Measurements from ENCODE around the gene ANKRD12. TPM values are rescaled to one million over a fixed set of nuclear protein-coding genes. Genes with fewer than 3 reads are reported as not detected.

ANKRD12 gene
- total and polyA plus RNA-seq, 2 donors (not counting 1 experiment from before 2014, with no cell fraction given) = 8.0 to 183 TPM

DNA sequence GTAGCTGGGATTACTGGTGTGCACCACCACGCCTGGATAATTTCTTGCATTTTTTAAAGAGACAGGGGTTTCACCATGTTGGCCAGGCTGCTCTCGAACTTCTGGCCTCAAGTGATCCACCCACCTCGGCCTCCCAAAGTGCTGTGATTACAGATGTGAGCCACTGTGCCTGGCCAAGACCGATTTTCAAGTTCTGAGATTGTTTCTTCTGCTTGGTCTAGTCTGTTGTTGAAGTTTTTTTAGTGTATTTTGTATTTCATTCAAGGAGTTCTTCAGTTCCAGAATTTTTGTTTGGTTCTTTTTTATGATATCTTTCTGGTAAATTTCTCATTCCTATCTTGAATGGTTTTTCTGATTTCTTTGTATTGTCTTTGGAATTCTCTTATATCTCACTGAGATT is 96.4 kb downstream of the ANKRD12 start:
- 98% methylated on average over 4 of the region's 4 CpGs for WGBS (ENCODE audit: insufficient coverage)
- H3K9ac ChIP-seq (ENCODE audit: low read length) = no peak overlapping the region
- Mint-ChIP-seq H3K27ac (no peak overlapping the region), H3K4me3 (no peak overlapping the region), H3K9me3 (ENCODE audit: insufficient read depth) (peaks cover 12% of the 10 kb centered on the region), H3K4me1 (peaks cover 8% of the 10 kb centered on the region), H3K27me3 (no peaks in the 10 kb centered on the region)
- ATAC-seq (ENCODE audit: low read depth) (no peak), DNase-seq (no peak)
- TF ChIP-seq EZH2 (IDR thresholded peaks at IDR 0.05; ENCODE audit: borderline replicate concordance, insufficient read depth, low read depth, low read length, poor library complexity, severe bottlenecking) = no peak
- TF ChIP-seq, protein P1, sequence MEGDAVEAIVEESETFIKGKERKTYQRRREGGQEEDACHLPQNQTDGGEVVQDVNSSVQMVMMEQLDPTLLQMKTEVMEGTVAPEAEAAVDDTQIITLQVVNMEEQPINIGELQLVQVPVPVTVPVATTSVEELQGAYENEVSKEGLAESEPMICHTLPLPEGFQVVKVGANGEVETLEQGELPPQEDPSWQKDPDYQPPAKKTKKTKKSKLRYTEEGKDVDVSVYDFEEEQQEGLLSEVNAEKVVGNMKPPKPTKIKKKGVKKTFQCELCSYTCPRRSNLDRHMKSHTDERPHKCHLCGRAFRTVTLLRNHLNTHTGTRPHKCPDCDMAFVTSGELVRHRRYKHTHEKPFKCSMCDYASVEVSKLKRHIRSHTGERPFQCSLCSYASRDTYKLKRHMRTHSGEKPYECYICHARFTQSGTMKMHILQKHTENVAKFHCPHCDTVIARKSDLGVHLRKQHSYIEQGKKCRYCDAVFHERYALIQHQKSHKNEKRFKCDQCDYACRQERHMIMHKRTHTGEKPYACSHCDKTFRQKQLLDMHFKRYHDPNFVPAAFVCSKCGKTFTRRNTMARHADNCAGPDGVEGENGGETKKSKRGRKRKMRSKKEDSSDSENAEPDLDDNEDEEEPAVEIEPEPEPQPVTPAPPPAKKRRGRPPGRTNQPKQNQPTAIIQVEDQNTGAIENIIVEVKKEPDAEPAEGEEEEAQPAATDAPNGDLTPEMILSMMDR (IDR thresholded peaks at IDR 0.05) = no peak
- H3K4me3 ChIP-seq (ENCODE audit: control extremely low read depth in 1 of 5, extremely low read depth in 1 of 5, insufficient read depth in 1 of 5, low read depth in 2 of 5, low read length in 4 of 5) = no peak overlapping the region
- H3K36me3 ChIP-seq (replicated peaks in 1 of 2; ENCODE audit: control extremely low read depth in 1 of 2, control insufficient read depth in 1 of 2, extremely low read depth in 1 of 2, insufficient read depth in 2 of 2, low read length in 1 of 2) = peaks cover 1 to 59% of the 10 kb centered on the region in 2 experiments
- H3K27ac ChIP-seq (ENCODE audit: low read length in 2 of 2) = no peak overlapping the region
- peaks cover 1 to 19% (median 11%) of the 10 kb centered on the region in 3 donors for H3K9me3 ChIP-seq (ENCODE audit: control extremely low read depth in 1 of 3, control insufficient read depth in 2 of 3, insufficient read depth in 1 of 3, low read length in 2 of 3)
- H2AFZ ChIP-seq (ENCODE audit: insufficient read depth, low read depth, low read length, poor library complexity, severe bottlenecking) = no peak overlapping the region
- peaks cover 40% of the 10 kb centered on the region for H4K20me1 ChIP-seq (ENCODE audit: control insufficient read depth, insufficient read depth, low read length, poor library complexity, severe bottlenecking)
- intact Hi-C loops (cut with micrococcal nuclease) = no loop called here
- no peaks in the 10 kb centered on the region for H3K27me3 ChIP-seq (replicated peaks in 1 of 4; ENCODE audit: control extremely low read depth in 1 of 4, control insufficient read depth in 3 of 4, insufficient read depth in 4 of 4, low read length in 3 of 4)
- ChIA-PET CTCF (no interaction called here), POLR2A (no interaction called here)
- no peak overlapping the region for H3K4me2 ChIP-seq (replicated peaks; ENCODE audit: low read depth, low read length, poor library complexity, severe bottlenecking)
- H3K4me1 ChIP-seq (ENCODE audit: control insufficient read depth in 2 of 2, insufficient read depth in 2 of 2, low read length in 2 of 2) = no peaks in the 10 kb centered on the region
- peaks cover 14% of the 10 kb centered on the region for H3K79me2 ChIP-seq (ENCODE audit: control insufficient read depth, insufficient read depth, low read length)

DNA sequence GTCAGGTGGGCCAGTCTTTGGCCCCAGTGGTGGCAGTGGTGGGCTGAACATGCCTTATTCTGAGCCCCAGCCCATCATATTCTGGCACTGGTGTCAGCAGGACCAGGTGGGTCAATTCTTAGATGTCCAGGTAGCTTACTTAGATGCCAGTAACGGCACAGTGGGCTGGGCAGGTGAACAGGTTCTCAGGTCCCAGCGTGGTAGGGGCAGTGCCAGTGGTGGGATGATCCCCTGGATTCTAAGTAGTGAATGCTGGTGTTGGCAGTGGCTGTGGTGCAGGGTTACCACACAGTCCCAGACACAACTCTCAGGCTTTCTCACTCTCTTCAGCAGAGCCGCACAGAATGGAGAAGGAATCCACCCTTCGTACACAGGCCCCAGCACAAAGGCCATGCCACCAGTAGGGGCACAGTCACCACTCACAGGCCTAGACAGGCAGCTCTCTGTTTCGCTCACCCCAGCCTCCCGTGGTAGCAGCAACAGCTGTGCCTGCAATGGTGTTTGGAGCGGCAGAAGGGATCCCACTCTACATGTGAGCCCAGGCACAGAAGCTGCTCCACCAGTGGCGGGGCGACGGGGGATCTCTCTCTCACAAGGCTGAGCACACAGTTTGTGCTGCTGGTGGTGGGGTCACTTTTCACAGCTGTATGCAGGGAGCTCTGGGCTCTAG is 97.3 kb downstream of the ANKRD12 start:
- ChIA-PET POLR2A (no interaction called here), CTCF (no interaction called here)
- H3K36me3 ChIP-seq (replicated peaks in 1 of 2; ENCODE audit: control extremely low read depth in 1 of 2, control insufficient read depth in 1 of 2, extremely low read depth in 1 of 2, insufficient read depth in 2 of 2, low read length in 1 of 2) = peaks cover 1 to 66% of the 10 kb centered on the region in 2 experiments
- no peak for ATAC-seq (ENCODE audit: low read depth)
- no peak overlapping the region for H3K4me2 ChIP-seq (replicated peaks; ENCODE audit: low read depth, low read length, poor library complexity, severe bottlenecking)
- no peak overlapping the region for H3K27ac ChIP-seq (ENCODE audit: low read length in 2 of 2)
- H3K27me3 Mint-ChIP-seq = no peaks in the 10 kb centered on the region
- H3K4me1 ChIP-seq (ENCODE audit: control insufficient read depth in 2 of 2, insufficient read depth in 2 of 2, low read length in 2 of 2) = no peaks in the 10 kb centered on the region
- H3K9me3 ChIP-seq (ENCODE audit: control extremely low read depth in 1 of 3, control insufficient read depth in 2 of 3, insufficient read depth in 1 of 3, low read length in 2 of 3) = peaks cover 1 to 19% (median 11%) of the 10 kb centered on the region in 3 donors
- no peak overlapping the region for H2AFZ ChIP-seq (ENCODE audit: insufficient read depth, low read depth, low read length, poor library complexity, severe bottlenecking)
- TF ChIP-seq, protein P1 (IDR thresholded peaks at IDR 0.05) = no peak
- TF ChIP-seq EZH2 (IDR thresholded peaks at IDR 0.05; ENCODE audit: borderline replicate concordance, insufficient read depth, low read depth, low read length, poor library complexity, severe bottlenecking) = no peak
- intact Hi-C loops (cut with micrococcal nuclease) = no loop called here
- H3K9me3 Mint-ChIP-seq (ENCODE audit: insufficient read depth) = peaks cover 12% of the 10 kb centered on the region
- H3K27me3 ChIP-seq (replicated peaks in 1 of 4; ENCODE audit: control extremely low read depth in 1 of 4, control insufficient read depth in 3 of 4, insufficient read depth in 4 of 4, low read length in 3 of 4) = no peaks in the 10 kb centered on the region
- no peak for DNase-seq
- WGBS (ENCODE audit: insufficient coverage) = 98% methylated on average over 9 of the region's 10 CpGs
- no peak overlapping the region for H3K9ac ChIP-seq (ENCODE audit: low read length)
- H4K20me1 ChIP-seq (ENCODE audit: control insufficient read depth, insufficient read depth, low read length, poor library complexity, severe bottlenecking) = peaks cover 32% of the 10 kb centered on the region
- peaks cover 3% of the 10 kb centered on the region for H3K4me1 Mint-ChIP-seq
- H3K4me3 Mint-ChIP-seq = no peak overlapping the region
- H3K4me3 ChIP-seq (ENCODE audit: control extremely low read depth in 1 of 5, extremely low read depth in 1 of 5, insufficient read depth in 1 of 5, low read depth in 2 of 5, low read length in 4 of 5) = no peak overlapping the region
- peaks cover 13% of the 10 kb centered on the region for H3K79me2 ChIP-seq (ENCODE audit: control insufficient read depth, insufficient read depth, low read length)
- no peak overlapping the region for H3K27ac Mint-ChIP-seq

Measured in B cell (primary cell).